Mucosa of descending colon (tissue), 3 donors: ENCODE measurements around the gene MTCL1. TPM values are rescaled to one million over a fixed set of nuclear protein-coding genes. Genes with fewer than 3 reads are reported as not detected.

Source experiments
- ATAC-seq: fragments of 200-7000 bp; cut with Tn5 transposase; one replicate; pipeline ENCODE4 v1.9.1; 2020; ENCODE audit warnings: mild to moderate bottlenecking, moderate library complexity
- DNase-seq, 3 donors: peaks; one replicate each; pipeline ENCODE4 v3.0.0-alpha.2; 2020
- H3K36me3 ChIP-seq: fragments of 200-600 bp; one replicate; pipeline ENCODE4 v1.8.0; 2021; ENCODE audit warnings: low read depth, mild to moderate bottlenecking
- H3K4me1 ChIP-seq: fragments of 200-600 bp; one replicate; pipeline ENCODE4 v1.8.0; 2021; ENCODE audit warnings: low read depth, mild to moderate bottlenecking
- H3K4me3 ChIP-seq: fragments of 200-600 bp; one replicate; pipeline ENCODE4 v1.8.0; 2021; ENCODE audit warnings: mild to moderate bottlenecking
- H3K9me3 ChIP-seq: fragments of 200-600 bp; one replicate; pipeline ENCODE4 v1.8.0; 2021; ENCODE audit warnings: mild to moderate bottlenecking
- CTCF ChIP-seq: fragments of 200-600 bp; IDR thresholded peaks from one replicate; pipeline ENCODE4 v1.8.0; 2022; ENCODE audit warnings: antibody characterized with exemption, mild to moderate bottlenecking
- intact Hi-C, 2 donors: fragments of 100-400 bp; cut with DNase I in 1 of 2; cut with micrococcal nuclease in 1 of 2; formaldehyde crosslinking; loops; one replicate each; pipeline versions ENCODE4 v1.11.0 to v1.11.1; 2022; cut with DNase I, micrococcal nuclease
- total RNA-seq, 3 donors: library from RNA; stranded (reverse); fragmentation: NEBNext Ultra II Directional in 2 of 3; extraction: Animal tissue kit (Norgen Biotek cat#: 25700) in 2 of 3; gene quantifications; one replicate each; pipeline versions ENCODE4 v1.2.1 to v1.2.4, GENCODE V29; 2021 to 2023
- donor health status: DM: no; HTN: no; CAD: no; lungs with moderate emphysema.
- donor health status: DM: no; HTN: no; CAD: no.
- donor health status: DM: no; HTN: yes; CAD: no.

MTCL1 gene
- total RNA-seq, 3 donors from 2014 or later: 4.1 to 141 (median 15.4) TPM

- peaks cover 4% of the 10 kb centered on the region for H3K4me1 ChIP-seq
- no peak overlapping the region for H3K4me3 ChIP-seq
- no peaks in the 10 kb centered on the region for H3K9me3 ChIP-seq
- TF ChIP-seq CTCF: no peak
- DNase-seq (no peak), ATAC-seq (no peak)
- intact Hi-C loops: loop anchor here in 1 of 2 donors (10.0 kb wide), 1 partner anchor 87 kb away; no protein-coding TSS in a partner anchor
- no peaks in the 10 kb centered on the region for H3K36me3 ChIP-seq
These were observed 2.4 kb downstream of the MTCL1 start for GRCh38 chr18:8707556-8708300.

- Histone ChIP-seq H3K4me1 (peaks cover 4% of the 10 kb centered on the region), H3K36me3 (no peaks in the 10 kb centered on the region), H3K9me3 (no peaks in the 10 kb centered on the region), H3K4me3 (no peak overlapping the region)
- ATAC-seq (no peak), DNase-seq (no peak)
- TF ChIP-seq CTCF: no peak
- intact Hi-C loops: loop anchor here in 1 of 2 donors (10.0 kb wide), 1 partner anchor 86 kb away; no protein-coding TSS in a partner anchor
These were observed 3.3 kb downstream of the MTCL1 start for GRCh38 chr18:8708670-8709069.

- H3K4me3 ChIP-seq: no peak overlapping the region
- DNase-seq (no peak), ATAC-seq (no peak)
- intact Hi-C loops: loop anchor here in 1 of 2 donors (10.0 kb wide), 1 partner anchor 85 kb away; no protein-coding TSS in a partner anchor
- TF ChIP-seq CTCF: no peak
- no peaks in the 10 kb centered on the region for H3K9me3 ChIP-seq
- H3K36me3 ChIP-seq: no peaks in the 10 kb centered on the region
- H3K4me1 ChIP-seq: peaks cover 4% of the 10 kb centered on the region
These were observed 4.1 kb downstream of the MTCL1 start for GRCh38 chr18:8709248-8710059.

GRCh38 chr18:8711736-8712135, 6.4 kb downstream of the MTCL1 start:
- intact Hi-C loops: no loop called here
- Histone ChIP-seq H3K4me3 (no peak overlapping the region), H3K4me1 (no peaks in the 10 kb centered on the region), H3K9me3 (no peaks in the 10 kb centered on the region), H3K36me3 (no peaks in the 10 kb centered on the region)
- TF ChIP-seq CTCF: no peak
- no peak for DNase-seq
- no peak for ATAC-seq

- intact Hi-C loops: no loop called here
- no peak for DNase-seq
- Histone ChIP-seq H3K4me3 (no peak overlapping the region), H3K4me1 (no peaks in the 10 kb centered on the region), H3K36me3 (no peaks in the 10 kb centered on the region), H3K9me3 (no peaks in the 10 kb centered on the region)
- no peak for ATAC-seq
- no peak for TF ChIP-seq CTCF
These were observed 8.3 kb downstream of the MTCL1 start for GRCh38 chr18:8713691-8714090.
